Neural progenitor cell (in vitro differentiated cells): ENCODE measurements around the gene CTSO.

Experiments used
- EZH2 ChIP-seq: fragments of 200-600 bp; sonication (generic); IDR thresholded peaks from 2 replicates; pipeline ENCODE4 v1.6.1; 2017; ENCODE audit warnings: antibody characterized with exemption, mild to moderate bottlenecking, moderate library complexity
- TF ChIP-seq, protein P1 (sequence below): fragments of 200-600 bp; sonication (generic); IDR thresholded peaks from 2 replicates; pipeline ENCODE4 v1.5.1; 2017; ENCODE audit warnings: antibody characterized with exemption, mild to moderate bottlenecking

DNA sequence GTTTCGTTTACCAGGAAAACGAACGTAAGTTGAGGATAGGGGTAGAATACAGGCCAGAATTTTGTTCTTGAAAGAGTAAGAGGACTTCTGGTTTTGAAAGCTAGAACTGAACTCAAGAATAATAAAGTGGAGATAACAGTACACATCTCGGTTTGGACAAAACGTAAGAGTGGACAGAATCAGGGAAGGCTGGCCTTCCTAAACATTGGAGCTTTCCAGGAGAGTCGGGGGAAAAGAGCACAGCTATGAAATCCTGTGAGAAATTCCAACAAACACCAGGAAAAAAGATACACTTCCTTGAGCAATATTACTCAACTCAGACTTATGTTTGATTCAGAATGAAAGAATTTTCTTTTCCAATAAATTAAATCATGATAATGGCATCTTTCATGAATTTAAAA, 1.2 kb downstream of the CTSO start:
- no peak for TF ChIP-seq EZH2
- TF ChIP-seq, protein P1, sequence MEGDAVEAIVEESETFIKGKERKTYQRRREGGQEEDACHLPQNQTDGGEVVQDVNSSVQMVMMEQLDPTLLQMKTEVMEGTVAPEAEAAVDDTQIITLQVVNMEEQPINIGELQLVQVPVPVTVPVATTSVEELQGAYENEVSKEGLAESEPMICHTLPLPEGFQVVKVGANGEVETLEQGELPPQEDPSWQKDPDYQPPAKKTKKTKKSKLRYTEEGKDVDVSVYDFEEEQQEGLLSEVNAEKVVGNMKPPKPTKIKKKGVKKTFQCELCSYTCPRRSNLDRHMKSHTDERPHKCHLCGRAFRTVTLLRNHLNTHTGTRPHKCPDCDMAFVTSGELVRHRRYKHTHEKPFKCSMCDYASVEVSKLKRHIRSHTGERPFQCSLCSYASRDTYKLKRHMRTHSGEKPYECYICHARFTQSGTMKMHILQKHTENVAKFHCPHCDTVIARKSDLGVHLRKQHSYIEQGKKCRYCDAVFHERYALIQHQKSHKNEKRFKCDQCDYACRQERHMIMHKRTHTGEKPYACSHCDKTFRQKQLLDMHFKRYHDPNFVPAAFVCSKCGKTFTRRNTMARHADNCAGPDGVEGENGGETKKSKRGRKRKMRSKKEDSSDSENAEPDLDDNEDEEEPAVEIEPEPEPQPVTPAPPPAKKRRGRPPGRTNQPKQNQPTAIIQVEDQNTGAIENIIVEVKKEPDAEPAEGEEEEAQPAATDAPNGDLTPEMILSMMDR = no peak
